Measurements from ENCODE around the gene PDCD2L. TPM values are rescaled to one million over a fixed set of nuclear protein-coding genes. Genes with fewer than 3 reads are reported as not detected.

Gene PDCD2L
- total RNA-seq, 1 experiment from 2014 or later: 43.3 TPM

DNA sequence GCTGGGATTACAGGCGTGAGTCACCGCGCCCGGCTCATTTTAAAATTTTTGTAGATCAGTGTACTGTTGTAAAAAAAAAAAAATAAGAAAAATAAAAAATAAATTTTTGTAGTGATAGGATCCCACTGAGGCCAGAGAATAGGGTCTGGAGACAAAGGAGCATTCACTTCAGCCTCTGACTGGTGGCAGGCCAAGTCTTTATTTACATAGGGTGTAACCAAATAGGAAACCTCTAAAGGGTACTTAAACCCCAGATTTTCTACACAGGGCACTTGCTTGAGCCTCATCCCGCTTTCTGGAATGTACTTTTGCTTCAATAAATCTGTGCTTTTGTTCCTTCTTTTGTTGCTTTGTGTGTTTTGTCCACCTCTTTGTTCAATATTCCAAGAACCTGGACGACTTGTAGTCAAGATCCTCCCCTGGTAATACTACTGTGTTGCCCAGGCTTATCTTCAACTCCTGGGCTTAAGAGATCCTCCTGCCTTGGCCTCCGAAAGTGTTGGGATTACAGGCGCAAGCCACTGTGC is 2.1 kb upstream of the PDCD2L start:
- WGBS (ENCODE audit: extremely low coverage, insufficient read length, low lambda C conversion rate): no CpG with 5 or more reads among the region's 8 CpGs
- Histone ChIP-seq H2BK5ac (ENCODE audit: insufficient read length, low read length) (no peak overlapping the region), H3K56ac (ENCODE audit: insufficient read length, low read depth, low read length) (no peak overlapping the region), H2BK120ac (ENCODE audit: low read depth, low read length, poor library complexity, severe bottlenecking) (no peak overlapping the region), H4K8ac (replicated peaks; ENCODE audit: insufficient read length, low read depth, low read length) (no peak overlapping the region), H3K27me3 (ENCODE audit: insufficient read depth, low read length) (no peaks in the 10 kb centered on the region), H3T11ph (ENCODE audit: low read length) (no peak overlapping the region), H3K4me1 (ENCODE audit: insufficient read depth, low read length) (no peaks in the 10 kb centered on the region), H2BK20ac (ENCODE audit: low read depth, low read length, poor library complexity, severe bottlenecking) (no peak overlapping the region), H3K9ac (ENCODE audit: extremely low read depth, insufficient read length, low read length) (no peak overlapping the region), H3K4ac (ENCODE audit: low read depth, low read length) (no peak overlapping the region), H3K23me2 (ENCODE audit: insufficient read length, low read depth, low read length, poor library complexity, severe bottlenecking) (peaks cover 4% of the 10 kb centered on the region), H3K79me2 (ENCODE audit: insufficient read depth, low read length) (peaks cover 2% of the 10 kb centered on the region; the same call in 1 of the 2 replicates), H3K27ac (ENCODE audit: insufficient read length, low read depth, low read length) (no peak overlapping the region), H3K14ac (ENCODE audit: insufficient read depth, low read length) (no peak overlapping the region), H4K91ac (ENCODE audit: insufficient read length, low read depth, low read length) (no peak overlapping the region), H3K9me3 (ENCODE audit: control insufficient read depth, low read depth, low read length) (no peaks in the 10 kb centered on the region), H2AK5ac (ENCODE audit: insufficient read length, low read length) (no peak overlapping the region), H2AFZ (ENCODE audit: low read length) (no peak overlapping the region), H3K4me2 (ENCODE audit: insufficient read depth, insufficient read length, low read length) (no peak overlapping the region), H3K18ac (ENCODE audit: insufficient read length, low read depth, low read length) (no peak overlapping the region), H2BK15ac (ENCODE audit: low read depth, low read length) (no peak overlapping the region), H2BK12ac (ENCODE audit: insufficient read length, low read depth, low read length) (no peak overlapping the region), H4K5ac (ENCODE audit: insufficient read length, low read depth, low read length) (no peak overlapping the region), H4K20me1 (ENCODE audit: control insufficient read depth, insufficient read depth, insufficient read length) (no peaks in the 10 kb centered on the region), H3K79me1 (ENCODE audit: insufficient read depth, low read depth, low read length, poor library complexity, severe bottlenecking) (no peaks in the 10 kb centered on the region), H3K23ac (ENCODE audit: insufficient read length, low read depth, low read length) (no peak overlapping the region)
- H3K36me3 Mint-ChIP-seq (ENCODE audit: insufficient read depth in 1 of 3, low read depth in 3 of 3): peaks cover 33 to 56% (median 33%) of the 10 kb centered on the region in 3 experiments
- no peaks in the 10 kb centered on the region for H3K27me3 Mint-ChIP-seq (ENCODE audit: low read depth)
- no peak overlapping the region for H3K4me3 Mint-ChIP-seq
- TF ChIP-seq CTCF (conservative IDR thresholded peaks at IDR 0.05): no peak
- peaks cover 0 to 3% of the 10 kb centered on the region in 2 experiments; a peak in 1 of 4 replicates for H3K4me1 Mint-ChIP-seq
- DNase-seq: no peak
- H3K27ac Mint-ChIP-seq: peak overlapping the region in 1 of 3 experiments; percentile 69; a peak in 2 of 7 replicates
- H3K9me3 Mint-ChIP-seq: no peaks in the 10 kb centered on the region; a peak in 1 of 5 replicates
